ENCODE results near the gene ADIPOQ.

GRCh38 chr3:186841620-186842019, 890 bp upstream of the ADIPOQ start:
- TF ChIP-seq, protein P1, sequence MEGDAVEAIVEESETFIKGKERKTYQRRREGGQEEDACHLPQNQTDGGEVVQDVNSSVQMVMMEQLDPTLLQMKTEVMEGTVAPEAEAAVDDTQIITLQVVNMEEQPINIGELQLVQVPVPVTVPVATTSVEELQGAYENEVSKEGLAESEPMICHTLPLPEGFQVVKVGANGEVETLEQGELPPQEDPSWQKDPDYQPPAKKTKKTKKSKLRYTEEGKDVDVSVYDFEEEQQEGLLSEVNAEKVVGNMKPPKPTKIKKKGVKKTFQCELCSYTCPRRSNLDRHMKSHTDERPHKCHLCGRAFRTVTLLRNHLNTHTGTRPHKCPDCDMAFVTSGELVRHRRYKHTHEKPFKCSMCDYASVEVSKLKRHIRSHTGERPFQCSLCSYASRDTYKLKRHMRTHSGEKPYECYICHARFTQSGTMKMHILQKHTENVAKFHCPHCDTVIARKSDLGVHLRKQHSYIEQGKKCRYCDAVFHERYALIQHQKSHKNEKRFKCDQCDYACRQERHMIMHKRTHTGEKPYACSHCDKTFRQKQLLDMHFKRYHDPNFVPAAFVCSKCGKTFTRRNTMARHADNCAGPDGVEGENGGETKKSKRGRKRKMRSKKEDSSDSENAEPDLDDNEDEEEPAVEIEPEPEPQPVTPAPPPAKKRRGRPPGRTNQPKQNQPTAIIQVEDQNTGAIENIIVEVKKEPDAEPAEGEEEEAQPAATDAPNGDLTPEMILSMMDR (IDR thresholded peaks at IDR 0.05; ENCODE audit: low read length): no peak
- TF ChIP-seq EZH2 (IDR thresholded peaks at IDR 0.05; ENCODE audit: borderline replicate concordance, low read length): no peak

Measured in OCI-LY1 (cell line).